ENCODE measurements around the gene TEX10. TPM values are rescaled to one million over a fixed set of nuclear protein-coding genes. Genes with fewer than 3 reads are reported as not detected.

The TEX10 gene
- total RNA-seq (2012; rRNA removed) (43.9 and 53.3 TPM in 2 replicates), polyA plus RNA-seq (2012; rRNA removed) (14.5 and 16.2 TPM in 2 replicates), Bru-seq, nascent RNA (percentile 86 among the genes with signal in this experiment), BruChase-seq, experiment 1, labeled RNA remaining after a 6-hour chase (percentile 76 among the genes with signal in this experiment), BruChase-seq, experiment 2, labeled RNA remaining after a 2-hour chase (percentile 82 among the genes with signal in this experiment)
- 3.5 and 6.1 TPM in 2 replicates for polyA plus RNA-seq (2012; cell fraction: cytosol; rRNA removed)
- polyA plus RNA-seq (2012; cell fraction: nucleus; rRNA removed; ENCODE audit: low replicate concordance) = 5.7 and 23.7 TPM in 2 replicates
- long read RNA-seq, full-length matches to known transcripts = 26 of 33 reads
- long read RNA-seq, partial matches to known transcripts = 2 of 33 reads
- long read RNA-seq, other reads (novel, unspliced or antisense) = 5 of 33 reads

GRCh38 chr9:100352727-100353505, at the start of gene TEX10:
Gene TEX10 (minus strand): TSS chr9:100352942. CDS start chr9:100349363, 3,579 bp downstream.
- 0% methylated on average over 6 of the region's 53 CpGs; no CpG with 5 or more reads in 1 of the 2 experiments for WGBS, 2 experiments (ENCODE audit: extremely low coverage in 2 of 2, insufficient read length in 1 of 2)
- intact Hi-C loops (cut with micrococcal nuclease) (loop anchor here (1.0 kb wide), 2 partner anchors 27 to 73 kb away; no protein-coding TSS in a partner anchor), dilution Hi-C loops (cut with HindIII; ENCODE audit: low sequenced_read_pairs, unreplicated experiment) (no loop called here), in situ Hi-C loops (cut with MboI; ENCODE audit: low sequenced_read_pairs) (loop anchor here (5.0 kb wide), 1 partner anchor 79 kb away; no protein-coding TSS in a partner anchor)
- ChIA-PET CTCF (no interaction called here), POLR2A (ENCODE audit: unreplicated experiment) (interaction anchor here (0.5 kb wide), 1 partner anchor 72 kb away, joined by 6 read pairs; no protein-coding TSS in a partner anchor)
- peaks cover 23% of the 10 kb centered on the region for H4K20me1 ChIP-seq (ENCODE audit: insufficient read depth, low read length)
- peak within 1 kb of the TSS; percentile 98 for H4K5ac ChIP-seq (ENCODE audit: low read depth, low read length)
- peak within 1 kb of the TSS; percentile 85 for H3K4ac ChIP-seq (ENCODE audit: low read depth, low read length)
- peak within 1 kb of the TSS; percentile 95 for H3K56ac ChIP-seq (ENCODE audit: extremely low read depth, insufficient read depth, low read length)
- peaks cover 9% of the 10 kb centered on the region for H3K9me1 ChIP-seq (ENCODE audit: insufficient read depth, low read length)
- BruUV-seq (replicated peaks) = TSS peak; percentile 59
- peak within 1 kb of the TSS; percentile 60 for H2BK120ac ChIP-seq (ENCODE audit: low read depth, low read length)
- peak within 1 kb of the TSS; percentile 94 for H3K9ac ChIP-seq (ENCODE audit: low read depth, low read length)
- H3K36me3 ChIP-seq (ENCODE audit: control insufficient read depth, insufficient read depth, low read length) = no peaks in the 10 kb centered on the region
- H3K14ac ChIP-seq (replicated peaks; ENCODE audit: low read depth, low read length) = peak within 1 kb of the TSS; percentile 86
- H2AK9ac ChIP-seq (replicated peaks; ENCODE audit: low read depth, low read length, poor library complexity) = peak within 1 kb of the TSS; percentile 93
- H3K79me1 ChIP-seq (ENCODE audit: low read depth in 1 of 2, low read length in 2 of 2) = peaks cover 8 to 48% of the 10 kb centered on the region in 2 experiments; a peak in 3 of 4 replicates
- peak within 1 kb of the TSS; percentile 79 for H2BK5ac ChIP-seq (ENCODE audit: low read depth, low read length, poor library complexity, severe bottlenecking)
- peak; percentile 81 for DNase-seq
- no peaks in the 10 kb centered on the region for H3K9me3 ChIP-seq (ENCODE audit: control insufficient read depth, insufficient read depth, low read length)
- peak within 1 kb of the TSS; percentile 91 for H3K18ac ChIP-seq (ENCODE audit: low read depth, low read length)
- H3K4me2 ChIP-seq (ENCODE audit: low read depth, low read length) = peak within 1 kb of the TSS; percentile 91
- H2BK20ac ChIP-seq (ENCODE audit: low read depth, low read length) = 0 out of 2 replicates have a peak within 1 kb of the TSS, but pooled peaks have one; percentile 11
- H2AK5ac ChIP-seq (ENCODE audit: low read depth, low read length) = peak within 1 kb of the TSS; percentile 72
- H2BK15ac ChIP-seq (ENCODE audit: low read depth, low read length) = peak within 1 kb of the TSS; percentile 69; the same call in 1 of the 3 replicates
- no peaks in the 10 kb centered on the region; the same call in 1 of the 2 replicates for H3K4me1 ChIP-seq (ENCODE audit: control insufficient read depth, insufficient read depth, low read length)
- H3K27me3 ChIP-seq (ENCODE audit: control insufficient read depth, insufficient read depth, low read length) = no peaks in the 10 kb centered on the region
- peak within 1 kb of the TSS; percentile 96 for H3K4me3 ChIP-seq (ENCODE audit: insufficient read depth, low read depth, low read length)
- peak within 1 kb of the TSS; percentile 96 for H2AFZ ChIP-seq (replicated peaks; ENCODE audit: low read length, poor library complexity)
- peak; percentile 95 for ATAC-seq (ENCODE audit: low read depth)
- H3K27ac ChIP-seq (ENCODE audit: insufficient read depth, low read length) = peak within 1 kb of the TSS; percentile 87
- peak within 1 kb of the TSS; percentile 69 for H3K23ac ChIP-seq (ENCODE audit: low read depth, low read length)
- peak within 1 kb of the TSS; percentile 83 for H4K91ac ChIP-seq (ENCODE audit: insufficient read depth, low read depth, low read length)
- peak within 1 kb of the TSS; percentile 91 to 98 for H4K8ac ChIP-seq (ENCODE audit: low read depth in 2 of 2, low read length in 2 of 2)
- TF ChIP-seq ELK1 (IDR thresholded peaks at IDR 0.05; ENCODE audit: borderline replicate concordance, low read depth, low read length) (no peak), FOS (IDR thresholded peaks at IDR 0.05; ENCODE audit: low read depth, low read length) (no peak), RCOR1 (IDR thresholded peaks at IDR 0.05; ENCODE audit: insufficient replicate concordance, low read length) (no peak), NFE2L2 (IDR thresholded peaks at IDR 0.05; ENCODE audit: low read depth, low read length) (no peak), RFX5 (IDR thresholded peaks at IDR 0.05; ENCODE audit: low read depth, low read length) (no peak), SMC3 (IDR thresholded peaks at IDR 0.05; ENCODE audit: low read depth, low read length) (no peak), POLR2A (IDR thresholded peaks at IDR 0.05; ENCODE audit: low read depth, low read length) (peak; percentile 87), BHLHE40 (IDR thresholded peaks at IDR 0.05; ENCODE audit: low read depth, low read length) (peak; percentile 93), CEBPB (IDR thresholded peaks at IDR 0.05; ENCODE audit: low read depth, low read length) (no peak), MXI1 (IDR thresholded peaks at IDR 0.05; ENCODE audit: borderline replicate concordance, low read depth, low read length) (peak; percentile 90), USF2 (IDR thresholded peaks at IDR 0.05; ENCODE audit: low read depth, low read length) (peak; percentile 98), MAFK (IDR thresholded peaks at IDR 0.05; ENCODE audit: low read depth, low read length) (no peak), MAZ (IDR thresholded peaks at IDR 0.05; ENCODE audit: borderline replicate concordance, low read depth, low read length) (peak; percentile 87; the same call in 1 of the 2 replicates), RAD21 (IDR thresholded peaks at IDR 0.05; ENCODE audit: low read length) (no peak)

All from IMR-90 (cell line).